Activated naive CD8-positive, alpha-beta T cell treated with anti-CD3 and anti-CD28 coated beads, Interleukin-2, amount 50 U/mL, for 24 hours (primary cell): ENCODE measurements around the gene HABP2.

Experiments
- ATAC-seq: fragments of 150-1000 bp; cut with Tn5 transposase; one replicate; pipeline ENCODE4 v1.10.0; 2021
- DNase-seq: peaks from one replicate; pipeline ENCODE4 v3.0.0; 2021
- H3K27ac Mint-ChIP-seq: one replicate; pipeline ENCODE4 v1.8.0; 2021; ENCODE audit warnings: mild to moderate bottlenecking, mixed read lengths
- H3K27me3 Mint-ChIP-seq: one replicate; pipeline ENCODE4 v1.8.0; 2021; ENCODE audit warnings: mixed read lengths
- H3K36me3 Mint-ChIP-seq: one replicate; pipeline ENCODE4 v1.8.0; 2021; ENCODE audit warnings: low read depth, mixed read lengths
- H3K4me1 Mint-ChIP-seq: one replicate; pipeline ENCODE4 v1.8.0; 2021; ENCODE audit warnings: mixed read lengths
- H3K4me3 Mint-ChIP-seq: one replicate; pipeline ENCODE4 v1.8.0; 2021; ENCODE audit warnings: mild to moderate bottlenecking, moderate library complexity, mixed read lengths
- H3K9me3 Mint-ChIP-seq: one replicate; pipeline ENCODE4 v1.8.0; 2021; ENCODE audit warnings: mixed read lengths

The HABP2 gene

GRCh38 chr10:113557903-113558321, 5.1 kb downstream of the HABP2 start:
- no peak for DNase-seq
- H3K27me3 Mint-ChIP-seq, result peaks cover 9% of the 10 kb centered on the region
- H3K9me3 Mint-ChIP-seq, result no peaks in the 10 kb centered on the region
- no peak overlapping the region for H3K4me3 Mint-ChIP-seq
- no peak for ATAC-seq
- no peaks in the 10 kb centered on the region for H3K36me3 Mint-ChIP-seq
- H3K4me1 Mint-ChIP-seq, result no peaks in the 10 kb centered on the region
- H3K27ac Mint-ChIP-seq, result no peak overlapping the region

GRCh38 chr10:113560071-113560470, 7.2 kb downstream of the HABP2 start:
- no peak overlapping the region for H3K27ac Mint-ChIP-seq

GRCh38 chr10:113561214-113561613, 8.4 kb downstream of the HABP2 start:
- no peak overlapping the region for H3K4me3 Mint-ChIP-seq
- peaks cover 7% of the 10 kb centered on the region for H3K27me3 Mint-ChIP-seq
- H3K9me3 Mint-ChIP-seq, result no peaks in the 10 kb centered on the region
- ATAC-seq, result no peak
- H3K36me3 Mint-ChIP-seq, result no peaks in the 10 kb centered on the region
- no peak for DNase-seq
- H3K4me1 Mint-ChIP-seq, result peaks cover 4% of the 10 kb centered on the region
- H3K27ac Mint-ChIP-seq, result no peak overlapping the region

More at GRCh38 chr10:113560071-113560470, 7.2 kb downstream of the HABP2 start:
- Mint-ChIP-seq H3K4me3 (no peak overlapping the region), H3K36me3 (no peaks in the 10 kb centered on the region), H3K9me3 (no peaks in the 10 kb centered on the region), H3K4me1 (peaks cover 4% of the 10 kb centered on the region), H3K27me3 (peaks cover 7% of the 10 kb centered on the region)
- DNase-seq (no peak), ATAC-seq (no peak)

- no peaks in the 10 kb centered on the region for H3K9me3 Mint-ChIP-seq
- no peak overlapping the region for H3K4me3 Mint-ChIP-seq
- DNase-seq (no peak), ATAC-seq (no peak)
- no peaks in the 10 kb centered on the region for H3K36me3 Mint-ChIP-seq
- H3K27me3 Mint-ChIP-seq, result peaks cover 3% of the 10 kb centered on the region
- no peak overlapping the region for H3K27ac Mint-ChIP-seq
- H3K4me1 Mint-ChIP-seq, result peaks cover 4% of the 10 kb centered on the region
Measured at GRCh38 chr10:113562069-113562468, 9.2 kb downstream of the HABP2 start.

GRCh38 chr10:113562704-113563103, 9.9 kb downstream of the HABP2 start:
- H3K27ac Mint-ChIP-seq, result no peak overlapping the region
- H3K27me3 Mint-ChIP-seq, result peaks cover 2% of the 10 kb centered on the region
- no peak for DNase-seq
- peaks cover 4% of the 10 kb centered on the region for H3K4me1 Mint-ChIP-seq
- no peaks in the 10 kb centered on the region for H3K9me3 Mint-ChIP-seq
- no peak overlapping the region for H3K4me3 Mint-ChIP-seq
- ATAC-seq, result no peak
- H3K36me3 Mint-ChIP-seq, result no peaks in the 10 kb centered on the region

- Mint-ChIP-seq H3K4me1 (peaks cover 4% of the 10 kb centered on the region), H3K36me3 (no peaks in the 10 kb centered on the region), H3K27ac (no peak overlapping the region), H3K4me3 (peak overlapping the region; percentile 64), H3K9me3 (no peaks in the 10 kb centered on the region), H3K27me3 (peaks cover 2% of the 10 kb centered on the region)
- ATAC-seq (peak; percentile 79), DNase-seq (peak; percentile 82)
Measured at GRCh38 chr10:113563306-113564088, 10.6 kb downstream of the HABP2 start.

GRCh38 chr10:113565364-113565763, 12.5 kb downstream of the HABP2 start:
- no peaks in the 10 kb centered on the region for H3K27me3 Mint-ChIP-seq
- H3K36me3 Mint-ChIP-seq, result no peaks in the 10 kb centered on the region
- no peaks in the 10 kb centered on the region for H3K9me3 Mint-ChIP-seq
- peaks cover 4% of the 10 kb centered on the region for H3K4me1 Mint-ChIP-seq
- ATAC-seq (no peak), DNase-seq (no peak)
- H3K4me3 Mint-ChIP-seq, result no peak overlapping the region
- no peak overlapping the region for H3K27ac Mint-ChIP-seq

- no peaks in the 10 kb centered on the region for H3K9me3 Mint-ChIP-seq
- no peak for ATAC-seq
- no peak for DNase-seq
- peaks cover 4% of the 10 kb centered on the region for H3K4me1 Mint-ChIP-seq
- no peak overlapping the region for H3K4me3 Mint-ChIP-seq
- no peaks in the 10 kb centered on the region for H3K36me3 Mint-ChIP-seq
- H3K27me3 Mint-ChIP-seq, result no peaks in the 10 kb centered on the region
- H3K27ac Mint-ChIP-seq, result no peak overlapping the region
Measured at GRCh38 chr10:113566888-113567287, 14.0 kb downstream of the HABP2 start.

GRCh38 chr10:113569576-113569975, 16.7 kb downstream of the HABP2 start:
- no peaks in the 10 kb centered on the region for H3K27me3 Mint-ChIP-seq
- no peak for DNase-seq
- H3K4me1 Mint-ChIP-seq, result no peaks in the 10 kb centered on the region

GRCh38 chr10:113572520-113573290, 19.9 kb downstream of the HABP2 start:
- Mint-ChIP-seq H3K4me1 (no peaks in the 10 kb centered on the region), H3K4me3 (no peak overlapping the region), H3K36me3 (no peaks in the 10 kb centered on the region), H3K27ac (no peak overlapping the region), H3K27me3 (no peaks in the 10 kb centered on the region), H3K9me3 (no peaks in the 10 kb centered on the region)
- DNase-seq, result no peak
- ATAC-seq, result no peak

More at GRCh38 chr10:113569576-113569975, 16.7 kb downstream of the HABP2 start:
- Mint-ChIP-seq H3K27ac (no peak overlapping the region), H3K4me3 (no peak overlapping the region), H3K36me3 (no peaks in the 10 kb centered on the region), H3K9me3 (no peaks in the 10 kb centered on the region)
- no peak for ATAC-seq

GRCh38 chr10:113573368-113573767, 20.5 kb downstream of the HABP2 start:
- no peak overlapping the region for H3K4me3 Mint-ChIP-seq
- no peak for DNase-seq
- no peak for ATAC-seq
- no peaks in the 10 kb centered on the region for H3K36me3 Mint-ChIP-seq
- no peaks in the 10 kb centered on the region for H3K4me1 Mint-ChIP-seq
- no peaks in the 10 kb centered on the region for H3K27me3 Mint-ChIP-seq
- H3K27ac Mint-ChIP-seq, result no peak overlapping the region
- H3K9me3 Mint-ChIP-seq, result no peaks in the 10 kb centered on the region

GRCh38 chr10:113576852-113577251, 24.0 kb downstream of the HABP2 start:
- Mint-ChIP-seq H3K27me3 (peaks cover 4% of the 10 kb centered on the region), H3K9me3 (no peaks in the 10 kb centered on the region), H3K27ac (no peak overlapping the region), H3K4me3 (no peak overlapping the region), H3K36me3 (no peaks in the 10 kb centered on the region), H3K4me1 (no peaks in the 10 kb centered on the region)
- no peak for ATAC-seq
- DNase-seq, result peak; percentile 11

GRCh38 chr10:113578773-113579172, 25.9 kb downstream of the HABP2 start:
- H3K4me1 Mint-ChIP-seq, result no peaks in the 10 kb centered on the region
- H3K4me3 Mint-ChIP-seq, result no peak overlapping the region
- H3K27me3 Mint-ChIP-seq, result peaks cover 9% of the 10 kb centered on the region
- no peaks in the 10 kb centered on the region for H3K9me3 Mint-ChIP-seq
- DNase-seq (no peak), ATAC-seq (no peak)
- no peaks in the 10 kb centered on the region for H3K36me3 Mint-ChIP-seq
- no peak overlapping the region for H3K27ac Mint-ChIP-seq

GRCh38 chr10:113581092-113581491, 28.2 kb downstream of the HABP2 start:
- ATAC-seq, result no peak
- Mint-ChIP-seq H3K9me3 (no peaks in the 10 kb centered on the region), H3K27me3 (peaks cover 9% of the 10 kb centered on the region), H3K4me1 (no peaks in the 10 kb centered on the region), H3K36me3 (no peaks in the 10 kb centered on the region), H3K4me3 (no peak overlapping the region), H3K27ac (no peak overlapping the region)
- DNase-seq, result no peak

GRCh38 chr10:113583571-113583970, 30.7 kb downstream of the HABP2 start:
- Mint-ChIP-seq H3K4me3 (no peak overlapping the region), H3K36me3 (no peaks in the 10 kb centered on the region), H3K27ac (no peak overlapping the region), H3K9me3 (no peaks in the 10 kb centered on the region), H3K4me1 (no peaks in the 10 kb centered on the region), H3K27me3 (peaks cover 9% of the 10 kb centered on the region)
- DNase-seq, result no peak
- ATAC-seq, result no peak
